HCT116 (cell line): Measurements from ENCODE around the gene LAMTOR1.

ENCODE experiments used
- ATF3 ChIP-seq: IDR thresholded peaks from 2 replicates; pipeline ENCODE4 v1.6.1; 2012
- CBX3 ChIP-seq: IDR thresholded peaks from 2 replicates; pipeline ENCODE4 v1.6.1; 2012; ENCODE audit warnings: low read depth
- CEBPB ChIP-seq: IDR thresholded peaks from 2 replicates; pipeline ENCODE4 v1.6.1; 2012; ENCODE audit warnings: low read depth
- CTCF ChIP-seq, 3 experiments: fragments of 200-600 bp in 1 of 3; sonication (generic) in 1 of 3; IDR thresholded peaks in 2 of 3; conservative IDR thresholded peaks in 1 of 3; 2 replicates each; pipeline ENCODE4 v1.5.1; 2012 to 2017; ENCODE audit warnings: low read depth in 2 of 3, low read length in 2 of 3, antibody characterized with exemption in 1 of 3, borderline replicate concordance in 1 of 3, control low read depth in 1 of 3, mild to moderate bottlenecking in 1 of 3, mixed read lengths in 1 of 3, mixed run types in 1 of 3, moderate library complexity in 1 of 3; ENCODE audit not compliant: insufficient read depth in 1 of 3
- EZH2 ChIP-seq: fragments of 200-600 bp; sonication (generic); IDR thresholded peaks from 2 replicates; pipeline ENCODE4 v1.6.1; 2017; ENCODE audit warnings: antibody characterized with exemption, mixed run types
- EZH2phosphoT487 ChIP-seq: fragments of 200-600 bp; IDR thresholded peaks from 2 replicates; pipeline ENCODE4 v1.6.1; 2018; ENCODE audit warnings: antibody characterized with exemption, borderline replicate concordance
- JUND ChIP-seq: IDR thresholded peaks from 2 replicates; pipeline ENCODE4 v1.6.1; 2012
- MAX ChIP-seq: IDR thresholded peaks from 2 replicates; pipeline ENCODE4 v1.6.1; 2012
- POLR2A ChIP-seq: IDR thresholded peaks from 2 replicates; pipeline ENCODE4 v1.7.0; 2011; ENCODE audit warnings: borderline replicate concordance; ENCODE audit not compliant: insufficient read depth, insufficient read length; ENCODE audit errors: extremely low read depth
- REST ChIP-seq: IDR thresholded peaks from 2 replicates; pipeline ENCODE4 v1.6.1; 2012; ENCODE audit warnings: low read depth
- SP1 ChIP-seq: IDR thresholded peaks from 2 replicates; pipeline ENCODE4 v1.6.1; 2012; ENCODE audit warnings: low read depth
- TCF7L2 ChIP-seq: IDR thresholded peaks from 2 replicates; pipeline ENCODE4 v1.7.0; 2011; ENCODE audit warnings: borderline replicate concordance, inconsistent platforms; ENCODE audit not compliant: insufficient read depth, insufficient read length; ENCODE audit errors: extremely low read depth
- YY1 ChIP-seq: IDR thresholded peaks from 2 replicates; pipeline ENCODE4 v1.6.1; 2011; ENCODE audit warnings: low read length, low read depth, moderate library complexity, mild to moderate bottlenecking; ENCODE audit not compliant: insufficient replicate concordance; ENCODE audit errors: extremely low read depth
- ZNF274 ChIP-seq: fragments of 200-500 bp; sonication (Bioruptor generic); IDR thresholded peaks from 2 replicates; pipeline ENCODE4 v1.6.1; 2014; ENCODE audit warnings: mild to moderate bottlenecking, low read depth, low read length, inconsistent platforms

GRCh38 chr11:72081184-72081644, 21.9 kb downstream of the LAMTOR1 start:
- TF ChIP-seq CTCF (IDR thresholded peaks at IDR 0.05 in 2 of 3, conservative IDR thresholded peaks at IDR 0.05 in 1 of 3; ENCODE audit: borderline replicate concordance in 1 of 3, insufficient read depth in 1 of 3, low read depth in 2 of 3, low read length in 2 of 3), result no peak
- no peak for TF ChIP-seq ATF3
- no peak for TF ChIP-seq TCF7L2
- TF ChIP-seq REST, result no peak
- no peak for TF ChIP-seq POLR2A
- no peak for TF ChIP-seq CEBPB
- no peak for TF ChIP-seq EZH2
- no peak for TF ChIP-seq JUND
- TF ChIP-seq YY1, result no peak
- TF ChIP-seq CBX3, result no peak
- no peak for TF ChIP-seq EZH2phosphoT487
- TF ChIP-seq MAX, result no peak
- TF ChIP-seq SP1, result no peak
- no peak for TF ChIP-seq ZNF274
